HG03196 (cell line): ENCODE results near the gene PRR7.

Source experiments
- ATAC-seq: cut with Tn5 transposase; IDR thresholded peaks from one replicate; pipeline ENCODE4 v1.9.1; 2021; ENCODE audit not compliant: unreplicated experiment

The PRR7 gene

DNA sequence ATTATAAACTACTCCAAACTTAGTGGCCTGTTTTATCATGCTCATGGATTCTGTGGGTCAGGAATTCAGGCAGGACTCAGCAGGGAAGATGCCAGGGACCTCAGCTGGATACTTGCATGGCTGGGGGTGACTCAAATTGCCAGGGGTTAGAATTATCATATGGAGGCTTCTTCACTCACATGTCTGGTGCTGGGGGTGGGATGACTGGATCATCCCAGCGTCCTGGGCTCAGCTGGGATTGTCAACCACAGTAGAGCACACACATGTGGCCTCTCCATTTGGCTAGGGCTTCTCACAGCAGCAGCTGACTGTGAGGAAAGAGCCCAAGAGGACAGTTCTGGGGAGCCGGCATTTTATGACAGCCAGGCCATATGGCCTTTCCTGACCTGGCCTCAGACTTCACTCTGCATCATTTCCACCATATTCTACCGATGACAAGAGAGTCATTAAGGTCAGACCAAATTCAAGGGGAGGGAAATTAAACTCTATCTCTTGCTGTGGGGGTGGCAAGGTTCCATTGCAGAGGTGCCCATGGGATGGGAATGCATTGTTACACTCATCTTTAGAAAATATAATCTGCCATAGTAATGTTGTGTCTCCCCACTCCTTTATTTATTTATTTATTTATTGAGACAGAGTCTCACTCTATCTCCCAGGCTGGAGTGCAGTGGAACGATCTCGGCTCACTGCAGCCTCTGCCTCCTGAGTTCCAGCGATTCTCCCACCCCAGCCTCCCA, 25.4 kb upstream of the PRR7 start:
- ATAC-seq = no peak

DNA sequence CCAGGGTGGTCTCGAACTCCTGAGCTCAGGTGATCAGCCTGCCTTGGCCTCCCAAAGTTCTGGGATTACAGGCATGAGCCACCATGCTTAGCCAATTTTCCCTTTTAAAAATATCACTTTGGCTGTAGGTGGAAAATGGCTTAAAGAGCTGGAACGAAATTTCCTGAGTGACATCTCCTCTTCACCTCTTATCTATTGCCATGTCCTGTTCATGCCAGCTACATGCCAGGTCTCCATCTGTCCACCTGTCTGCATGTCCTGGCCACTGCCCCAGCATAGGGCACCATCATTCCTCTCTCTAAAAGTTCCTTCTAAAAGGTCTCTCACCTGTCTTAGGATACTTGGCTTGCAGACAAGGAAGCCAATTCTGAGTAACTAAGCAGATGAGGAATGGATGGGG, 22.9 kb upstream of the PRR7 start:
- ATAC-seq = no peak

DNA sequence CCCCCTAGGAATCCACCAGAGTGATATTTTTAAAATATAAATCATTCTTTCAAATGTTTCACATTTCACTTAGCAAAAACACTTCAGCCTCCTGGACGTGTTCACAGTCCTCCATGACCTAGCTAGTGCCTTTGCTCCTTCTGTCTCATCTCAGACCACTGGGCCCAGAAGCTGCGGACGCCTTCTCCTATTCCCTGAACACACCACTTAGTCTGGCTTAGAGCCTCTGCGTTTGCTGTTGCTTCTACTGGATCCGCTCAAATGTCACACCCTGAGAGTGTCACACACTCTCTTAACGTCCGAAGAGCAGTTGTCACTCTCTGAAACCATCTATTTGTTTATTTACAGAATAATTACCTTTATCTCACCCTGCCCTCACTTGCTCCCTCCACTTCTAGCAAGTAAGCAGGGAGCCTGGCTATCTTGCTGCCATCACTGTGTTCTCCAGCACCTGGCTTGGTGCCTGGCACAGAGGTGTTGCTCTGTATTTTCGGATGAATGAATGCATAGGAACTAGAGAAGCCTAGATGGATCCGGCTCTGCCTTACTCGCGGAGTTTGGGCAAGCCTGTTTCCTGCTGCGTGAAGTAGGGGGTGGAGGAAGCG, 21.3 kb upstream of the PRR7 start:
- ATAC-seq = no peak

DNA sequence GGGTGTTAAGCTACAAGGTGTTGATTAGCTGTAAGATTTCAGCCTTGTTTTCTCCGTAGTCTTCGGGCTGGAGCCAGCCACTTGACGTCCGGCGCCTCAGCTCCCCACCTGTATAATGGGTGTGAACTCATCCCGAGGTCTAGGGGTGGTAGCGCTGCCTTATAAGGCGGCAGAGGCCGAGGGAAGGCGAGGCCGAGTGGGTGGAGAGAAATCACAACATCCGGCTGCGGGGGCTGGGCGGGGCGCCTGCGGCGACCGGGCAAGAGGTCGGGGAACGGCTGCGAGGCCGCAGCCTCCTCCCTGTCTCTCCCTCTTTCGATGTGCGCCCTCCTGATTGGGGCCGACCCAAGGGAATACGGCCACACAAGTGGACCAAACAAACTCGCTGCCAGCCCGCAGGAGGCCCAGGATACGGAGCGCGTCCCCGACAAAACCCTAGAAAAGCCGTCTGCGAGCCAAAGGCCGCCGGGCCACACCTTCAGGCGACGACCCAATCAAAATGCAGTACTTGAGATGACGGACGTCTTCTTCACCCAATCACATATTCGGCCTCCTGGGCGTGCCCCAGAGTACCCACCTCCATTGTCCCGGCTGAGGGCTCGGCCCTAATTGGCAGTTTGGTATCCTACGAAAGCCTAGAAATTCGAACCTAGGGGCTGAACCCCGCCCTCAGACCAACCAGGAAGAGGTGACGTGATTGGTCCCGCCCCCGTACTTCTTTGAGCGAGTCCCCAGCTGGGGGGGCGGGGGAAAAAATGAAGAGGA, 20.6 kb upstream of the PRR7 start:
- peak; percentile 78 for ATAC-seq

DNA sequence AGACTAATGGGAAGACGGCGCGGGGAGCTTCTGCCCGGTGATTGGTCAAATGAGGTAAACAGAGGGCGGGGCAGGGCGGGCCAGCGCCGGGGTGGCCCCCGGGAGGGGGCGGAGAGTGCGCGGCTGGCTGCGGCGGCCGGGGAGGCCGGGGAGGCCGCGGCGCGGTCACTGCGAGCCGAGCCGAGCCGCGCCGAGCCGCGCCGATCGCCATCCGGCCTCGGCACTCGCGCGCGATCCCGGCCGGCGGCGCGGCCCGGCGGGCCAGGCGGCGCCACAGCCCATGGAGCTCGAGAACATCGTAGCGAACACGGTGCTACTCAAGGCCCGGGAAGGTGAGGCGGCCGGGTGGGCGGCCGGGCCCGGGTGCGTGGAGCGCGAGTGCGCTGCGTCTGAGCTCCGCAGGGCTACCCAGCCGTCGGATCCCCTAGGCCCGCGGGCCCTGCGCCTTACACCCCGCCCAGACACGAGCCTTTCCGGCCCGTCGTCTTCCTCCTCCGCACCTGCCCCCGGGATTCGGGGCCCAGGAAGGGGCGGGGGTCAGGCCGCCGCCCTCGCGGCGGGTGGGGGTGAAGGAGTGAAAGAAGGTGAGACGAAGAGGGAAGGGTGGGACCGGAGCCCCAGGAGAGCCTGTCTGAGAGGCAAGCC, 19.9 kb upstream of the PRR7 start, which contains the start of gene GRK6:
Gene GRK6 (plus strand): TSS at position 111 of the 645 bp plus-strand sequence. CDS start 170 bp downstream, at position 281.
- peak; percentile 6 for ATAC-seq

DNA sequence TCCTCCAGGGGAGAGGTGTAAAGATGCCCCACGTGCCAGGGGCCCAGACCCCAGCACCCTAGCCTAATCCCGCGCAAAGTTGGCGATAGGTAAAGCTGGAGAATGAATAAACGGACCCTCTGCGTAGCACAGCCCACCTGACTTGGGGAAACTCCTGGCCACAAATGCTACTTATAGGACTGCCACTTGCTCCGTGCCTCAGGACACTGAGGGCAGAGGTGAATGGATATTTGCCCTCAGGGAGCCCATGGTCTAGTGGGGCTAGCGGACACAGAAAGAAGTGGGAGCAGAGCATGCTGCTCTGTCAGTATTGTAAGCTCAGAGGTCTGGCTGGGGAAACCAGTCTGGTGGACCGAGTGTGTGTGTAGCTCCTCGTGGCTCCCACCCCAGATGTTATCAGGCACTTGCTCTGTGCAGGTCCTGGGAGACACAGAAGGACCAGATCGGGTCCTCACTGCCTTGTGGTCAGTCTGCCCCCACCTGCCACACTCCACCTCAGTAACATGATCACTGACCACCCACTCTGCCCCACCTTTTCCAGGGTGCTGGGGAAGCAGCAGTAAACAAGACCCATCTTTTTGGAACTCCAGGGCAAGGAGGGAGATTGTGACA, 19.3 kb upstream of the PRR7 start:
- ATAC-seq = no peak

DNA sequence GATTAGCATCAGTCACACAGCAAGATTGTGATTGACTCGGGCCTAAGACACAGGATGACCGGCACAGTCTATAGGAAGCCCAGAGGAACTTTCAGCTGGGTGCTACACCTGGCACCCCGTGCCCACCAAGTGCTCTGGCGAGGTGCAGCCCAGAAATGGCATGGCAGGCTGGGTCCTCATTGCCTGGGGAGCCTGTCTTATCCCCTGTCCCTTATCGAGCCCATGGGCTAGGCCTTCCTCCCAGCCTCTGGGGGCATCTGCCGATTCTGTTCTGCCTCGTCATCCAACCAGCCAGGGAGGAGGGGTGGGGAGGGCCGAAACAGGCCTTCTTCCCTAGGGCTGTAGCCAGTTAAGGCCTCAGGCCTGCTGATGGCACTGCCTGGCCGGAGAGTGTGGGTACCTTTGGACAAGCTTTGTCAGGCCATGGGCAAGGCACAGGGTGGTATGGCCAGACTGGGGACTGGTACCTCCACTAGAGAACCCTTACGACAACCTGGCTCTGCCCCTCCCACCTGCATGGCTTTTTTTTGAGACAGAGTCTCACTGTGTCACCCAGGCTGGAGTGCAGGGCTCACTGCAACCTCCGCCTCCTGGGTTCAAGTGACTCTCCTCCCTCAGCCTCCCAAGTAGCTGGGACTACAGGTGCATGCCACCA, 18.6 kb upstream of the PRR7 start:
- no peak for ATAC-seq

DNA sequence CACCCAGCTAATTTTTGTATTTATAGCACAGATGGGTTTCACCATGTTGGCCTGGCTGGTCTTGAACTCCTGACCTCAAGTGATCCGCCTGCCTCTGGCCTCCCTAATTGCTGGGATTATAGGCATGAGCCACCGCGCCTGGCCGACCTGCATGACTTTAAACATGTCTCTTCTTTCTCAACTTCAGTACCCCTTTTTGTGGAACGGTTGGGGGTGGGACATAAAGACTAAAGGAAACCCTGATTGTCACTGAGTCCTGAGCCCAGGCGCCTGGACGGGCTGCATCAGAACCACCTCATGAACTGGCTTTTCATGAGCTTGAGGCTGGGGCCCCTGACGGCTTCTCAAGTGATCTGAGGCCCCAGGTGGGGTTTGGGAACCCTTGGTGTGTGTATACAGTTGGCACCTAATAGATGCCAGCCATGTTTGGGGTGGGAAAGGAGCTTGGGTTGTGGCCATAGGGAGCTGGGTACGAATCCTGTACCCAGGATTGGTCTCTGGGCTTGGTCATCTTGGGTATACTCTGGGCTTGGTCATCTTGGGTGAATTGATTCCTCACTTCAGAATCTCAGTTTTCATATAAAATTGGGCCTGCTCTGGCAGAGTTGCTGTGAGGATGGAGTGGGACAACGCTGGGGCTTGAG, 17.9 kb upstream of the PRR7 start:
- no peak for ATAC-seq

DNA sequence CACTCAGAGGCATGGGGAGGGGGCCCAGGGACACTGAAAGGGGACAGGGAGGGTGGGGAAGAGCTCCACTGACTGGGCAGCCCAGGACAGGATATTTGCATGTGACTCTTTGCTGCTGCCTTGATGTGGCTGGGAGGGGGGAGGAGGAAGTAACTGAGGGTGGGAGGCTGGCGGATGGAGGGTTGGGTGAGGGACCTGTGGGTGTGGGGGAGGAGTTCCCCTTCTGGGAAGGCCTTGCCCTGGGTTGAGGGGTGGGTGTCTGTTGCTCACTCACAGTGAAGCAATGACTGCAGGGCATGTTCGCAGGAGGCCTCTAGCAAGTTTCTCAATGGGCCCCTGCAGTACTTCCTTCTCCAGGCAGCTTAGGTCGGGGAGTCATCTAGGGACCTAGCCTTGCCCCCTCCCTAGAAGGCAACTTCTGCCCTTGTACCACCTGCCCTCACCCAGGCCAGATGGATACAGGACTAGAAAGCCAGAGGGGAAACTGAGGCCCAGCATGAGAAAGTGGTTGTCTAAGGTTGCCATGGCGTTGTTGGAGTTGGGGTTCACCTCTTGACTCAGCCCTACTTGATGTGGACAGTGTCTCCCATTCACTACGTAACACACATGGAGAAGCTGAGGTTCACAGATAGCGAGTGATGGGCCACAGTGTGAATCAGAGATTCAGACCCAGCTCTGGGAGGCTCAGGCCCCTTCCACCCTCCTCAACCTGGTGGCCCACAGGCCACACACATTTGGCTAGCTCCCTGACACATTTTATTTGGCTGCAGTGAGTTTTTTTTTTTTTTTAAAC, 17.2 kb upstream of the PRR7 start:
- no peak for ATAC-seq

DNA sequence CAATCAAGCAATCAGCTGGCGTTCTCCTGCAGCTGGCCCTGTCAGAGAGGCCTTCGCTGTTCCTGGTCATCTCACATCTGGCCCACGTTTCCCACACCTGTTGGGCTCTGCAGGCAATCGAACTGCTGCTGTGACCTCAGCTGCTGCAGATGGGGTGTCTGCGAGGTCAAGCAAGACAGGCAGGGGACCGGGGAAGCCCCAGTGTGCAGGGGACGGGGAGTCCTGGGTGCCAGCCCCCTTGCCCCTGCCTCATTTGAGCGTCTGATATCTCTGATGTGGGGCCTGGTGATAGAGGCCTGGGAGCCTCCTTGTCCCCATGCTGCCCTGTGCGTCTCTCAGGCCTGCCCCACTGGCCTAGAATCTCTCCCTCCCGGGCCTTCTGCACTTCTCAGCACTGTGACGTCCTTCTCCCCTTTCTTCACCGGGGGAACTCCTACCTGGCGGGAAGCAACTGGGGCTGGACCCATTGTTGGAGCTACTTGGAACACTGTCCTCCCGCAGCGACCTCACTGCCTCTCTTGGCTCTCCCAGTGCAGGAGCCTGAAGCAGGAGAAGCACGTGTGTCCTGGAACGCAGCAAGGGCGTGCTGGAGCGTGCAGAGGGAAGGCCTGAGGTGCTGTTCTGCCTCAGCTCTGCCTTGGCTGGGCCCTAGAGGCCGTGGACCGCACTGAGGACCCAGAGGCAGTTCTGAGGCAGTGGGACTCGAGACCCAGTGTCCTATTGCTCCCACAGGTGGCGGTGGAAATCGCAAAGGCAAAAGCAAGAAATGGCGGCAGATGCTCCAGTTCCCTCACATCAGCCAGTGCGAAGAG, 16.3 kb upstream of the PRR7 start:
- ATAC-seq = no peak

DNA sequence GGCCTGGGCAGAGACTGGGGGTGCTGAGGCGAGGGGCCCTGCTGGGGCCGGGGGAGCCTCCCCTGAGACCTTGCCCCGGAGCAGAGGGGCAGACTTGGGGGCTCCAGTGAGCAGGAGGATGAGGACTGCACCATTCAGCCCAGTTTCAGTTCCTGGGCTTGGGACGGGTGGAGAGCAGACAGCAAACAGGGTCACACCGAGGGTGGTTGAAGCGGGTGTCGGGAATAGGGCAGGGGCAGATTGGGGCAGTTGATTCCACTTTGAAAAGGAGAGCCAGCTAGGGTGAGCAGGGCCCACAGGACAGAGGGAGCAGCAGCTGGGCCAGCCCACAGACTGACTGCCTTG, 15.7 kb upstream of the PRR7 start:
- ATAC-seq = no peak

DNA sequence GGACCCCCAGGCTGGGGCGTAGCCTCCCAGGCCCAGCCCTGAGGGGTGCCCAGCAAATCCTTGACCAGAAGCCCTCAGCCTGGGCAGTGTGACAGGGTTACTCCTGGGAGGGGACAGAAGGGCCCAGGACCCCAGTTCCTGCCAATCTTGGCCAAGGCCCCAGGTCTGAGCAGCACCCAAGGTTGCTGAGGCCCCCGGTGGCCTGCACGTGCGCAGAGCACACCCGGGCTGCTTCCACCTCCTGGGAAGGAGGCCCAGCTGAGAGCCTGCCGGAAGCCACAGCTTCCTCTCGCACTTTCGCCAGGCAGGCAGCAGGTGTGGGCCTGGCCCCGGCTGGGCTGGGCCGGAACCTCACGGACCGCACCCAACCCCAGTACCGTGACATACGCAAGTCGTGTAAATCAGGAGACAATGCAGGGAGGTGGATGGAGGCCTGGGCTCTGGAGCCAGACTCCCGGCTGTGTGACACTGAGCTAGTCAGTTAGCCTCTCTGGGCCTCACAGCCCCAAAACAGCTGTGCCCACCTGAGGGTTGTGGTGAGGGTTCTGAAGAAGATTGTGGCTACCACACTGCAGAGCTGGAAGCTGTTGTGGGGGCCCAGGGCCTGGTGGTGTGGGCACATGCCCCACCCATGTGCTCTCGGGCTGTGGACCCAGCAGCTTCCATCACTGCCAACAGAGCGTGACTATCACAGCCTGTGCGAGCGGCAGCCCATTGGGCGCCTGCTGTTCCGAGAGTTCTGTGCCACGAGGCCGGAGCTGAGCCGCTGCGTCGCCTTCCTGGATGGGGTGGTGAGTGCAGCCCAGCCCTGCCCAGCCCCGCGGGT, 15.1 kb upstream of the PRR7 start:
- ATAC-seq = peak; percentile 36

DNA sequence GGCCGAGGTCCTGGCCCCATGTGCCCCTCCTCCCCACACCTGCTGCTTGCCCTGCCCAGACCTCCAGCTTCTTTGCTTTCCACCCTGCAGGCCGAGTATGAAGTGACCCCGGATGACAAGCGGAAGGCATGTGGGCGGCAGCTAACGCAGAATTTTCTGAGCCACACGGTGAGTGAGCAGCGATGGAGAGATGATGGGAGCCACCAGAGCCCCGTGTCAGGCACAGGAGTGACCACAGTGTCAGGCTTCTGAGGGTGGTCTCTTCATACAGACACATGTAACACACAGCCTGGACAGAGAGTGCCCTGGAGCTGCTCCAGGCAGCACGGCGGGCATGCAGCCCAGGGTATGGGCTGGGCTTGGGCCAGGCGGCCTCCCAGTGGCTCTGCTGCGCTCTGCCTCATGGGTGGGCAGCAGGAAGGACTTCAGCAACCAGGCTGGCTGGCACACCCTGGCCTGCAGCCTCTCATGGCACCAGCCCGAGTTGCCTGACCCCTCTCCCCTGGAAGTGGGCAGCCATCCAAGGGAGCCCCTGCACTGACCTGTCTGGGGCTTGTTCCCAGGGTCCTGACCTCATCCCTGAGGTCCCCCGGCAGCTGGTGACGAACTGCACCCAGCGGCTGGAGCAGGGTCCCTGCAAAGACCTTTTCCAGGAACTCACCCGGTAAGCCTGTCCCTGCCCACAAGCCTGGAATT, 14.3 kb upstream of the PRR7 start:
- no peak for ATAC-seq

DNA sequence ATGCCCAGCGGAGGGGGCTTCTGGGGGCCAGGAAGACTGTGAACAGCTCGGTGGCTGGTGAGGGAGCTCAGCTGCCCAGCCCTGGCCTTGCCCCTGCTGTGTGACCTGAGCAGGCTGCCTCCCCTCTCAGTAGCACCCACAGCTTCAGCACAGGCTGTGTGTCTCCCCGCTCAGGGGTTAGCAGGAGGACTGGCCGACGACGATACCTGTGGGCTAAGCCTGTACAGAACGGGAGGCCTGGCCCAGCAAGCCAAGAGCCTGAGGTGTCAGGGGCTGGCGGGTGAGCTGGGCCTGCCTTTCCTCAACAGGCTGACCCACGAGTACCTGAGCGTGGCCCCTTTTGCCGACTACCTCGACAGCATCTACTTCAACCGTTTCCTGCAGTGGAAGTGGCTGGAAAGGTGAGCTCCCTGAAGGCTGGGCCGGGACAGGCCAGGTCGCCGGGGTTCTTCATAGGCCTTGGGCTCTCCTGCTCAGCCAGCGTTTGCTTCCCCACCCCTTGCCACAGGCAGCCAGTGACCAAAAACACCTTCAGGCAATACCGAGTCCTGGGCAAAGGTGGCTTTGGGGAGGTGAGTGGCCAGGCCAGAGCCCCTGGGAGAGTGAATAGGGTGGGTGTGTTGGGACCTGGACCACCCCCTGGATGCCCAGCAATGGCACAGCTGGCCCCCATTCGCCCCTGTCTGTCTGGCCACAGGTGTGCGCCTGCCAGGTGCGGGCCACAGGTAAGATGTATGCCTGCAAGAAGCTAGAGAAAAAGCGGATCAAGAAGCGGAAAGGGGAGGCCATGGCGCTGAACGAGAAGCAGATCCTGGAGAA, 13.6 kb upstream of the PRR7 start:
- no peak for ATAC-seq

DNA sequence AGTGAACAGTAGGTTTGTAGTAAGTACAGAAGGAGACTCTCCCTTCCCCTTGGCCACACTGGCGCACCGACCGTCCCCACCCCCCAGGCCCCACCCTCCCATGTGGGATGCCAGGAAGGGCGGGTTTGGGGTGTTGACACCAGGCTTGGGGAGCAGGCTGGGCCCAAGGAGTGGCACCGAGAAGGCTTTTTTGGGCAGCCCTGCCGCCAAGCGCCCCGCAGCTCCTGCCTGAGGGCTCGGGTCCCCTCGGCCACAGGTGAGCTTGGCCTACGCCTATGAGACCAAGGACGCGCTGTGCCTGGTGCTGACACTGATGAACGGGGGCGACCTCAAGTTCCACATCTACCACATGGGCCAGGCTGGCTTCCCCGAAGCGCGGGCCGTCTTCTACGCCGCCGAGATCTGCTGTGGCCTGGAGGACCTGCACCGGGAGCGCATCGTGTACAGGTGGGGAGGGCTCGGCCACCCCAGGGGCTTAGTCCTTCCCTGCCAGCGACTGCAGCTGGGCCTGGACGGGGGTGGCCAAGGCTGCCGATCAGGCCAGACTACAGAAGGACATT, 12.9 kb upstream of the PRR7 start:
- no peak for ATAC-seq

DNA sequence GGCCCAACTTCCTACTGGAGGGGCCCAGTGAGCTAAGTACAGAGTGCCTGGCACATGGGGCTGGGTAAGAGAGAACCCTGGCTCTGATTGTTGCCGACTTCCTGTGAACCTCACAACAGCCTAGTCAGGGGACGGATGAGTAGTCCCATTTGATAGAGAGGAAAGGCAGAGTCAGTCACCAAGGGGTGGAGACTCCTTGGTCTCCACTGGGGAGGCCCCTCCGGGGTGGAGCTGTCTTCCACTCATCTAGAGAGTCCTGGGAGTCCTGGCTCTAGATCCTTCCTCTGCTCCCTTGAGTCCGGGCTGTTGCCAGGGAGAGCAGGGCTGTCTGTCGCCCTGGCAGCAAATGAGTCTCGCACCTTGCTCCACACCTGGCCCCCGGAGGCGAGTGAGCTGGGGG, 12.2 kb upstream of the PRR7 start:
- no peak for ATAC-seq
